ENCODE data around the gene KLF4. TPM values are rescaled to one million over a fixed set of nuclear protein-coding genes. Genes with fewer than 3 reads are reported as not detected.

KLF4 gene
- total and polyA plus RNA-seq, 2 of the 4 experiments (the other 2 are of a cell fraction): 1.3 to 3.8 TPM

GRCh38 chr9:107464516-107464915 lies 25.1 kb downstream of the KLF4 start:
- no peak overlapping the region for H3K56ac ChIP-seq (ENCODE audit: extremely low read depth, insufficient read depth, low read length)
- intact Hi-C loops (cut with micrococcal nuclease): no loop called here
- H2AFZ ChIP-seq (replicated peaks; ENCODE audit: low read length, poor library complexity): no peak overlapping the region
- no peaks in the 10 kb centered on the region; the same call in 1 of the 2 replicates for H3K9me1 ChIP-seq (ENCODE audit: insufficient read depth, low read length)
- H3K4me1 ChIP-seq (ENCODE audit: control insufficient read depth, insufficient read depth, low read length): no peaks in the 10 kb centered on the region
- no peak overlapping the region for H3K27ac ChIP-seq (ENCODE audit: insufficient read depth, low read length)
- no peak overlapping the region for H2AK5ac ChIP-seq (ENCODE audit: low read depth, low read length)
- in situ Hi-C loops (cut with MboI; ENCODE audit: low sequenced_read_pairs): loop anchor here (5.0 kb wide), 1 partner anchor 1298 kb away; no protein-coding TSS in a partner anchor
- no peak overlapping the region for H4K8ac ChIP-seq (ENCODE audit: low read depth in 2 of 2, low read length in 2 of 2)
- no peaks in the 10 kb centered on the region for H3K79me1 ChIP-seq (ENCODE audit: low read depth in 1 of 2, low read length in 2 of 2)
- no TSS peak for BruUV-seq (replicated peaks)
- ChIA-PET POLR2A (ENCODE audit: unreplicated experiment) (no interaction called here), CTCF (interaction anchor here (0.8 to 1.1 kb wide), 3 partner anchors 39 to 820 kb away, joined by 3 to 4 read pairs (median 3); no protein-coding TSS in a partner anchor)
- no peak overlapping the region for H3K18ac ChIP-seq (ENCODE audit: low read depth, low read length)
- dilution Hi-C loops (cut with HindIII; ENCODE audit: low sequenced_read_pairs, unreplicated experiment): no loop called here
- H3K4ac ChIP-seq (ENCODE audit: low read depth, low read length): no peak overlapping the region
- H3K14ac ChIP-seq (replicated peaks; ENCODE audit: low read depth, low read length): no peak overlapping the region
- no peak overlapping the region for H2AK9ac ChIP-seq (replicated peaks; ENCODE audit: low read depth, low read length, poor library complexity)
- ATAC-seq (ENCODE audit: low read depth) (no peak), DNase-seq (no peak)
- no peak overlapping the region for H2BK120ac ChIP-seq (ENCODE audit: low read depth, low read length)
- H2BK20ac ChIP-seq (ENCODE audit: low read depth, low read length): no peak overlapping the region
- H3K9me3 ChIP-seq (ENCODE audit: control insufficient read depth, insufficient read depth, low read length): no peaks in the 10 kb centered on the region
- no peak overlapping the region for H4K5ac ChIP-seq (ENCODE audit: low read depth, low read length)
- H3K23ac ChIP-seq (ENCODE audit: low read depth, low read length): no peak overlapping the region
- no peak overlapping the region for H2BK5ac ChIP-seq (ENCODE audit: low read depth, low read length, poor library complexity, severe bottlenecking)
- H4K20me1 ChIP-seq (ENCODE audit: insufficient read depth, low read length): no peaks in the 10 kb centered on the region
- H3K27me3 ChIP-seq (ENCODE audit: control insufficient read depth, insufficient read depth, low read length): peaks cover 4% of the 10 kb centered on the region
- no peak for TF ChIP-seq MXI1 (IDR thresholded peaks at IDR 0.05; ENCODE audit: borderline replicate concordance, low read depth, low read length)
- TF ChIP-seq FOS (IDR thresholded peaks at IDR 0.05; ENCODE audit: low read depth, low read length): no peak
- TF ChIP-seq CEBPB (IDR thresholded peaks at IDR 0.05; ENCODE audit: low read depth, low read length): no peak
- no peak for TF ChIP-seq CHD1 (IDR thresholded peaks at IDR 0.05; ENCODE audit: low read depth, low read length)
- TF ChIP-seq USF2 (IDR thresholded peaks at IDR 0.05; ENCODE audit: low read depth, low read length): no peak
- no peak for TF ChIP-seq RCOR1 (IDR thresholded peaks at IDR 0.05; ENCODE audit: insufficient replicate concordance, low read length)
- TF ChIP-seq MAZ (IDR thresholded peaks at IDR 0.05; ENCODE audit: borderline replicate concordance, low read depth, low read length): no peak
- no peak for TF ChIP-seq NFE2L2 (IDR thresholded peaks at IDR 0.05; ENCODE audit: low read depth, low read length)
- TF ChIP-seq RFX5 (IDR thresholded peaks at IDR 0.05; ENCODE audit: low read depth, low read length): no peak
- no peak for TF ChIP-seq ELK1 (IDR thresholded peaks at IDR 0.05; ENCODE audit: borderline replicate concordance, low read depth, low read length)
- no peak for TF ChIP-seq MAFK (IDR thresholded peaks at IDR 0.05; ENCODE audit: low read depth, low read length)
- no peak overlapping the region for H3K4me3 ChIP-seq (ENCODE audit: insufficient read depth, low read depth, low read length)
- H3K9ac ChIP-seq (ENCODE audit: low read depth, low read length): no peak overlapping the region
- no peak overlapping the region for H3K4me2 ChIP-seq (ENCODE audit: low read depth, low read length)
- no peaks in the 10 kb centered on the region for H3K36me3 ChIP-seq (ENCODE audit: control insufficient read depth, insufficient read depth, low read length)
- no peak overlapping the region for H2BK15ac ChIP-seq (ENCODE audit: low read depth, low read length)
- no peak overlapping the region for H4K91ac ChIP-seq (ENCODE audit: insufficient read depth, low read depth, low read length)
